ENCODE measurements around the gene DOCK1.
"Not testable (repeated sequence)": the region's sequence is repeated elsewhere in the genome, so short reads cannot be mapped to it uniquely, and the experiment has no call there.

The DOCK1 gene

GRCh38 chr10:126926568-126926967 lies 21.3 kb downstream of the DOCK1 start:
- DNase-seq: no peak

DNA sequence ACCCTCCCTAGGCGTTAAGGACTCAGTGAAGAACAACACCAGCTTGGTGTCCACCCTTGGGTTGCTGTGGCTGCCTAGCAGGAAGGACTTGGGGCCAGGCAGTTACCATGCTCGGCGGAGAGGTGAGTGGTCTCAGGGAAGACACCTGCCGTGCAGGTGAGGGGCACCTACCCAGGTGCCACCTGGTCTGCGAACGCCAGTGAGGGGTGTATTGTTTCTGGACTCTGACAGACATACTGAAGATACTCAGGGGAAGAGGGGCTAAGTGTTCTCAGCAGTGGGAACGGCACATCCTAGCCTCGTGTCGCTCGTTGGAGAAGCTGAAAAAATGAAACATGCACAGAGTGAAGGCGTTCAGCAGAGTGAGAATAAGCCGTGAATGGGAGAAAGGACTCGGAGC lies 22.6 kb downstream of the DOCK1 start:
- no peak for DNase-seq

DNA sequence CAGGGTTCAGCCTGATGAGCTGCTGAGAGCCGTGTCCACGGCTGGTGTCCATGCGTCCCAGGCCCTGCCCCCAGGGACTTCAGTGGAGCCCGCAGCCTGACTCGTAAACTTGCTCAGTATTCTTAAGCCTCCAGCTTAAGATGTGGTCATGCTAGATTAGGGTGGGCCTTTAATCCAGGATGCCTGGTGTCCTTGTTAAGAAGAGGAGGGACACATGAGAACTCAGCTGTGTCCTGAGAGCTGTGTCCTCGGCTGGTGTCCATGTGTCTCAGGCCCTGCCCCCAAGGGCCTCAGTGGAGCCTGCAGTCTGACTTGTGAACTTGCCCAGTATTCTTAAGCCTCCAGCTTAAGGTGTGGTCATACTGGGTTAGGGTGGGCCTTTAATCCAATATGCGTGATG lies 23.0 kb downstream of the DOCK1 start:
- no peak for DNase-seq

- no peak for DNase-seq
Measured at GRCh38 chr10:126929391-126929790, 24.2 kb downstream of the DOCK1 start.

DNA sequence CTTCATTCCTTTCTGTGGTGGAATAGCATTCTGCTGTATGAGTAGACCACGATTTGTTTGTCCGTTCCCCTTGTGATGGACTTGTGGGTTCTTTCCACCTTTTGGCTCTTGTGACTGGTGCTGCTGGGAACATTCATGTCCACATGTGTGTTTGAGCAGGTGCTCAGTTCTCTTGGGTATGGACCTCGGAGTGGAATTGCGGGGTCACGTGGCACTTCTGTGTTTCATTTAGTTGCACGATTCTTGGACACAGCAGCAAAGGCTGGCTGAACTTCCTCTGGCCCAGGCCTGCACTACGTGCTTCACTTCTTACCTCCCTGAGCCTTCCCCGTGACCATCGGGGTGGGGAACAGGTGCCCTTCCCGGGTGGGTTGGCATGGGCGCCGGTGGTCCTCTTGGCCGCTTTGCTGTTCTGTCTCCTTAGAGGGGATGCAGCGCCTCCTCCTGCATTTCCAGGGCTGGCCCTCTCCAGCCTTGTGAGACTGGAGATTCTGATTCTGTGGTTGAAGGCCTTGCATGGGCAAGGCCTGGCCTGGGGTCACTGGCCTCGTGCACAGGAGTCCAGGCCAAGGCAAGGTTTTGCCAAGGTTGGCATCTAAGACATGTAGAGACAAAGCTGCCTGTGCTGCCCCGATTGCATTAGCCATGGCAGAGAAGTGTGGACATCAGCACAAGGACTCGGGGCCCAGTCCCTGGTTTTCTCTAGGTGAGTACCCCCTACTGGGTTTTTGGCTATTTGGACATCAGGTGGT lies 25.1 kb downstream of the DOCK1 start:
- DNase-seq: no peak

DNA sequence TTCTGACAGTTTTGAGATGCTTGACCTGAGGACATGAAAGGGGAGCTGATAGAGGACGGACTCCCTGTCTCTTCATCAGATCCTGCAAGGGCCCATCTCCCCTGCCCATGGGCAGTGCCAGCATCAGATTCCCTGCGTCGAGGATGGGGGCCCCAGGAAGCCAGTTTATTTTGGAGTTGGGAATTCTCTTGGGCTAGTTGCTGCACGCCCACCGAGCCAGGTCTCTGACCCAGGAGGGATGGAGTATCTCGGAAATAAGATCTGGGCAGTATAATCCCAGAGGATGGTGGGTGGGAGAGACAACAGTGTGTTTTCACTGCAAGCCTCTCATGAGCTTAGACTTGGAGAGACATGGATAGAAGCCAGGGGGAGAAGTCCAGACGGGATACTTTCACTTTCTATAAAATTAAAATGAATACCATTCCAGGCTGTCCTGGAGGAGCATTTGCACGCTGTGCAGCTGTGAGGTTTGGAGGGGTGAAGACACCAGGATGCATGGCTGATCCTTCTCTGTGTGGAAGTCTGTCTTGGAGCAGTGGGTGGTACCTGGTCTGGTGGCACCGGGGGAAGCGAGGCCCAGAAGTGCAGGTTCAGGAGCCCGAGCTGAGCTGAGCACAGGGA lies 25.8 kb downstream of the DOCK1 start:
- no peak for DNase-seq

DNA sequence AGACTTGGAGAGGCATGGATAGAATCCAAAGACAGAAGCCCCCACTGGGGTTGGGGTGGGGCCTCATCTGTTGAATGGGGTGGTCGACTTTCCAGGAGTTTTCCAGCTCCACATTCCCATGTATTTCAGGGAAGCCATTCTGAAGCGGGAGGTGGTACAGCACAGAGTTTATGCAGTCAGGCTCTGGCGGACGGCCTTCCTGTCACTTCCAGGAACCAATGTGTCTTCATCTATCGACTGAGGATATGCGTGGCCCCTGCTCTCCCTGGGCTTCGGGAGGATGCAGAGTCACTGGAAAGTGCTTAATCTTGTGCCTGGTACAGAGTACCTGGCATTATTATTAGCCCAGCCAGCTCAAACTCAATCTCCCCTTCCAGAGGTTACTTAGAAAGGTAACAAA lies 26.3 kb downstream of the DOCK1 start:
- no peak for DNase-seq

GRCh38 chr10:126932516-126932915 lies 27.3 kb downstream of the DOCK1 start:
- DNase-seq: no peak

DNA sequence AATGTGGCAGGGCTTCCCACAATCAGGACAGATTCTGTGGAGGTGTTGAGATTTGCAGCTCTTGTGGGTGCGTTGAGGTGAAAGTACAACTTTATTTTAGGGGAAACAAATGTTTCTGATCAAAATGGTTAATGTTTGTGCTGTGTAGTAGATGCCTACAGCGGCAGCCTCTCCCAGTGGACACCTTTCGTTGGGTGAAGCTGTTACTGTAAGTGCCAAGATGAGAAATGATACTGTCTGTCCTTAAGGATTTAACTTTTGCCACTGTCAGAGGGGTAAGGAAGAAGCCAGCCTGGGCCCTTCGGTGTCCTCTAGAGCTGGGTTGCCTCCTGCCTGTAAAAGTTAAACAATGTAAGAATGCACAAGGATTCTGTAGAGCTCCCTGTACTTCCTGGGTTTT lies 27.9 kb downstream of the DOCK1 start:
- DNase-seq: no peak

DNA sequence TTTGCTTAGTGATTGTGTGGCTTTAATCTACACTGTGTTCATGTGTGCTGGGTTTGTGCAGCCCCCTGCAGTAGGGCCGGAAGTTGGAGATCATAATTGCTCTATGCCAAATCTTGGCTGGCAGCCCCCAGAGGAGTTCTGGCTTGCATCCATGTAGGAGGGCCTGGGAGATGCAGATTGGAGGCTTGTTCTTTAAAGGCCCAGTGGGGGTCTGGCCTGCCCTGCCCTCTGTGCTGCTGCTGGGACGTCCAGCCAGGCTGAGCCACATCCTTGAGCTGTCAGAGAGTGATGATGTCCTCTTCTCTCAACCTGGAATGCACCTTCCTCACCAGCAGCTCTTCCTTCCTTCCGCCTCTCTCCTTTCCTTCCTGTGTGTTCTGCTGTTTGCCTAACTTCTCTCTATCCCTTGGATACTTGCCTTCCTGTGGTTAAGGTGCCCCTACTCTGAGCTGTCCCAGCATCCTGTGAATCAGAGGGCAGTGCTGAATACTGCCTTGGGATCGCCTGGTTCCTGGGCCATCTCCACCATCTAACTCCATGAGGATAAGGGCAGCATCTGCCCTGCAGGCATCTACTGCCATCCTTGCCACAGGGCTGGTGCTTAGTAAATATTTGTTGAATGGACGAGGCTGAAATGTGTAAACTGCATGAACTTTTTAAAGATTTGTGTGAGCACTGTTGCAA lies 30.2 kb downstream of the DOCK1 start:
- no peak for DNase-seq

- DNase-seq: no peak
Measured at GRCh38 chr10:126937026-126937425, 31.8 kb downstream of the DOCK1 start.

- DNase-seq: not testable (repeated sequence)
Measured at GRCh38 chr10:126938121-126938520, 32.9 kb downstream of the DOCK1 start.

- DNase-seq: no peak
Measured at GRCh38 chr10:126939706-126940105, 34.5 kb downstream of the DOCK1 start.

DNA sequence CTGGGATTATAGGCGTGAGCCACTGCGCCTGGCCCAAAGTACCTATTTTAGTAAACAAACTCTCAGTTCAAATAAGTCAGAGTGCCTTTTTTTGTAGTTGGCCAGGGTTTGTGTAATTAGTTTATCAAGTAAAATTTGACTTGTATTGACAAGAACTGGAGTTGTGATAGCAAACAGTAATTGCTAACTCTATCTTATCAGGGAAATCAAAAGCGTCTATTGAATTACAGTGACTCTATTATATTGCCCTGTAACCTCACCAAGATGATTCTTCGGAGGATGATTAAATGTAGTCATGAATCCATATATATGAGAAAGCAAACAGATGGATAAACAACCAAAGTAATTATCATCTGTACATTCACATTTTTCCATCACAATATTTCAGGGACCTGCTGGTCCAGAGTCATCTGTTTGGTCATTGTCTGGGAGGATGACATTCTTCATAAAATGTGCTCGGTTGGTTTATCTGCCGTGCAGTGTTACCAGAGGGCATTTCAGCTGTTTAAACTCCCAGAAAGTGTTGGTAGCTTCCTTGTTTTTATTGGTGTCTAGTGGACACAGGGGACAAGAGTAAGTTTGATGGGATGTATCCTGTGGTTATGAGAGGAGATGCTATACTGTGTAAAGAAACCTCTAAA lies 35.6 kb downstream of the DOCK1 start:
- DNase-seq: no peak

GRCh38 chr10:126944191-126944590 lies 39.0 kb downstream of the DOCK1 start:
- DNase-seq: no peak

DNA sequence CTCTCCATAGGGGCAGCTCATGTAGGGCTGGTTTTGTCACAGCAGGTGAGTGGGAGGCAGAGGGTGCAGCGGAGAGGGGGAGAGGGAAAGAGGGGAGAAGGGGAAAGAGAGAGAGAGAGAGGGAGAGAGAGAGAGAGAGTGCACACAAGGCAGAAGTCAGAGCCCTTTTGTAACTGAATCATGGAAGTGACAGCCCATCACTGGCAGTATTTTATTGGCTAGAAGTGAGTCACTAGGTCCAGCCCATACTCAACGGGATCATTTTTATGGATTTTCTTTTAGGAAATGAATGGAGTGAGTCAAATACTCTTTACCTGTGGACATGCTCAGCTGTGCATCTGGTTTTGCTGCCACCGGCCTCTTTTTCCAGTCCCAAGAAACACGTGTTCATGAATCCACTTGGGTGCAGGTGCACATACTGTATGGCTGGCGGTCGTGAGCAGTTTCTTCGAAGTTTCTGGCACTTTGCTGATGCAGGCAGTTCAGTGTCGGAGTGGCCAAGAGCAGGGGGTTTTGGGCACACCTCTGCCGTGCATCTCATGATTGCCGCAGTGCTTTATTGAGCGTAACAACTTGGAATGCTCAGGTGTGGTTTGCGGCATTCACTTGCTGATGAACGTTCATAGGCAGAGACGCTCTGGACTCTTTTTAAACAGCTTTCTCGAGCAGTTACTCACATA lies 40.3 kb downstream of the DOCK1 start:
- no peak for DNase-seq

DNA sequence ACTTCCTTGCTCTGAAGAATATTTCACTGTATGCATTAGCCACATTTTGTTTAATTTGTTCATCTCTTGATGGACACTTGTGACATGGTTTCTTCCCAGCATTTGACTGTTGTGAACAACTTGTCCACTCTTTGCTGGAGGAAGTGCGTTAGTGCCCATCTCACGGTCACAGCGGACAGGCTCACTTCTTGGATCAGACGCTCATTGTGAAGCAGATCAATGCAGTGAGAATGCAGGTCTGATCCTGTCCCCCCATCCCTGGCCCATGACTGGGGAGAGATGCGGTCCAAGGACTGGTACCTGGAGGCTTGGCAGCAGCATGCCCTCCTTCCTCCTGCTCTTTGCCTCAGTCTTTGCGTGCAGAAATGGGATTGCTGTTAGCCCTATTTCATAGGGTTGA lies 41.5 kb downstream of the DOCK1 start:
- no peak for DNase-seq

DNA sequence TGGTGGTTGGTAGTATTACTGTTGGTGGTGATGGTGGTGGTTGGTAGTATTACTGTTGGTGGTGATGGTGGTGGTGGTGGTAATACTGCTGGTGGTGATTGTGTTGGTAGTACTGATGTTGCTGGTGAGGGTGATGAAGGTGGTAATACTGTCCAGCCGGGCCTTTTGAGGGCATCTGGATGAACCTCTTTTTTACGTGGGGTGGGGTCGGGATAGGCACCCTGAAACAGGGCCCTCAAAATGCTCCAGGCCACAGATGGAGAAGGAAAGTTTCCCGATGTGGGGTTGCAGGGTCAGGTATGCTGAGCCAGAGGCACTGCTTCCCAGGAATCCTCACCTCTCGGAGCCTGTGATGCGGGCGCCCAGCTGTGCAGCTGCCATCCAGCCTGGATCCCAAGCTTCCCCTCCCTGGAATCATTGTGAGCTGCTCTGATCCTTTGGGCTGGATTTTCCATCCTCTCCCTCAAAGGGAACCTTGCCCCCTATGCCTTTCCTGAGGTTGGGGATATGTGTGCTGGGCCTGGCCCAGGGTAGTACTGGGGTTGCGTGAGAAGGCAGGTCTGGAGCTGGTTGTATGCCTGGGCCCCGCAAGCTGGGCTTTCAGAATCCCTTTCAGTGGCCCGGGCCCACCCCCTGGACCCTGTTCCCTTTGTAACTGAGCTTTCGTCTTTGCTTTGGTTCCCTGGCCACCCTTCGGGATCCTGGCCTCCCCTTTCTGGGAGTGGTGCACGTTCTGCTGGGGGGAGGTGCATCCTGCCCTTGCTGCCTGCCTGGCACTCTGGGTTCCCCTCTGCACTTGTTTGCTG lies 43.3 kb downstream of the DOCK1 start:
- DNase-seq: no peak

DNA sequence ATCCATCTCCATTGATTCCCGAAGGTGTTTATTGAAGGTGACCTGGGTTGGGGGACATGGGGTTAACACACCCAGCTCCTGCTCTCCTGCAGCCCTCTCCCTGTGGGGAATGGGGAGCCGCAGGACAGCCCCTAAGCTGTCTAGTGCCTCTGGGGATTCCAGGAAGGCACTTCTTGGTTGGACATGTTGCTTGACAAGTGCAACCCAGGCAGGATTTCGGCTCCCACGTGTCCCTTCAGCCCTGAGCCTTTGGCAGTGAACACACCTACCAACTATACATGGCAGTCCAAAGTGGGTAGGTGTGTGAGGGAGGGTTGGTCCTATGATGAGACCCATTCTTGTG lies 43.9 kb downstream of the DOCK1 start:
- DNase-seq: no peak

- DNase-seq: no peak
Measured at GRCh38 chr10:126950401-126951105, 45.3 kb downstream of the DOCK1 start.

DNA sequence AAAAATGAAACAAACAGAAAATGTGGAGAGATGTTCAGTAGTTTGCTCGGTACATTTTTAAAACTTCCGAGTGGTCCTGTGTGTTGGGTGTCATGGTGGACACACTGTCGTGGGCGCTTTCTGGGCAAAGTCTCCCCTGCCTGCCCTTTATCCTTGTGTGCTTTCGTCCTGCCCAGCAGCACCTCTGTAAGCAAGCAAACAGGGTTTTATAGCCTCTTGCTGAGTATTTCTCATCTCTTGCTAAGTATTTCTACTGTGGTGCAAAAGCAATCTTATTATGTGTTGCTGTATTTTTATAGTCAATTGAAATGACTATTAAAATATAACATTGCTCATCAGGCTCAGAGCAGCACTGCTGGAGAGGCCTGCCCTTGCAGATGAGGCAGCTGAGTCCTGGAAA lies 48.7 kb downstream of the DOCK1 start:
- DNase-seq: no peak

DNA sequence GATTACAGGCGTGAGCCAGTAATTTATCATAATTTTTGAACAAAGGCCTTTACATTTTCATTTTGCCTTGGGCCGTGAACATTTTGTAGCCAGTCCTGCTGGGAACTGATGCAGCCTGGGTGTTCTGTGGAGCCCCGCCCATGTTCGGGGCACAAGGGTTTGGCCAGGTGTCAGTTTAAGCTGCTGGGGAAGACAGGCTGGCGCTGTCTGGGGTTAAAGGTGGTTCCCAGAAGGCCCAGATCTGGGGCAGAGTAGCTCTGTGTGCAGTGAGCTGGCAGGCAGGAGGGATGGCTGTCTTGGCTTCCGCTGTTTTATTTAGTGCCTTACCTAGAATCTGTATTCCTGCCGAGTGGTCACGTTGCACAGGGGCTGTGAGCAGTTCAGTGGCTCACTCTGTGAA lies 50.2 kb downstream of the DOCK1 start:
- DNase-seq: no peak

Data from suppressor macrophage treated with lipopolysaccharide for 4 hours (primary cell).